NCI-H82 treated with DMSO at 0.1 percent for 48 hours (cell line): ENCODE data around the gene NR1H2.
"Not testable (repeated sequence)": the region's sequence is repeated elsewhere in the genome, so short reads cannot be mapped to it uniquely, and the experiment has no call there.

ENCODE experiments used
- DNase-seq: peaks from one replicate; lab custom pipeline; 2025; ENCODE audit not compliant: unreplicated experiment; lab: John Stamatoyannopoulos, UW

NR1H2 gene

DNA sequence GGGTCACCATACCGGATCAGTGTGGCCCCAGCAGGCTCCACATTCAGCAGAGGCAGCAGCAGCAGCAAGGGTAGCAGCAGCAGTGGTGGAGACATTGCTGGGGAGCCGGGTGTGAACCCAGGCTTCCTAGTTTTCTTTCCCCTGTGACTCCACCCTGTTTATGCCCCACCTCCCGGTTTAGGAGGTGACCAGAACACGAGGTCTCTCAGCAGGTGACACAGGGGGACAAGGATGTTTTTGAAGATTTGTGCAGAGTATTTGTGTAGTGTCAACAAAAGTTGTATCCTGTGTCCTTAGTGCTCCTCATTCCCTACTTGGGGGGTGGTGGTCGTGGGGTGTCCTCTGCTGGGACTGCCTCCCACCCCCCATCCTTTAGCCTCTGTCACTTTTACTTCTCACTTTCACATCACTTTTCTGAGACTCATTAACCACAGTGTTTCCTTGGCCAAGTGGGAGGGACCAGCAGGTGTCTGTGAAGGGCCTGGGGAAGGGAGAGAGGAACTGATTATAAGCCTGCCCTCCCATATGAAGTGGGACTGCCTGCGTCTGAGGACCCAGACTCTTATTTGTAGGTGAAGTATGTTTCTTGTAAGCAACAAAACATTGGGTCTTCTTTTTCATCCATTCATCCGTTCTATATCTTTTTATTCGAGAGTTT is 31.5 kb upstream of the NR1H2 start:
- no peak for DNase-seq

DNA sequence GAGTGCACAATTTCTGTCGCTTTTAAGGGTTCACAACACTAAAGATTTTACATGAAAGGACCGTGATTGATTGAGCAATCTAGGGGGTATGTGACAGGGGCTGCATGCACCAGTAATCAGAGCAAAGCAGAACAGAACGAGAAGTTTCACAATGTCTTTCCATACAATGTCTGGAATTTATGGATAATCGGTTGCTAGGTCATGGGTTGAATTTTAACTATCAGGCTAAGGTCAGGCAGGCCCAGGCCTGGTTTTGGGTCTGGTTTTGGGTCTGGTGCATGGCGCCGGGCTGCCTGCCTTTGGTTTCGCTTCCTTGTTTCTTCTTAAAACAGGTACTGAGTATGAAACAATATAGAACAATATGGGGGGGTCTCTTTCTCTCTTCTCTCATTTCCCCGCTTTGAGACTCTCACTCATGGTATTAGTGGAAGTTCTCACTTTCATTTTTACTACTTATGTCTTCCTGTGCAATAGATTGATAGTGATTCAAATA is 29.1 kb upstream of the NR1H2 start:
- not testable (repeated sequence) for DNase-seq

DNA sequence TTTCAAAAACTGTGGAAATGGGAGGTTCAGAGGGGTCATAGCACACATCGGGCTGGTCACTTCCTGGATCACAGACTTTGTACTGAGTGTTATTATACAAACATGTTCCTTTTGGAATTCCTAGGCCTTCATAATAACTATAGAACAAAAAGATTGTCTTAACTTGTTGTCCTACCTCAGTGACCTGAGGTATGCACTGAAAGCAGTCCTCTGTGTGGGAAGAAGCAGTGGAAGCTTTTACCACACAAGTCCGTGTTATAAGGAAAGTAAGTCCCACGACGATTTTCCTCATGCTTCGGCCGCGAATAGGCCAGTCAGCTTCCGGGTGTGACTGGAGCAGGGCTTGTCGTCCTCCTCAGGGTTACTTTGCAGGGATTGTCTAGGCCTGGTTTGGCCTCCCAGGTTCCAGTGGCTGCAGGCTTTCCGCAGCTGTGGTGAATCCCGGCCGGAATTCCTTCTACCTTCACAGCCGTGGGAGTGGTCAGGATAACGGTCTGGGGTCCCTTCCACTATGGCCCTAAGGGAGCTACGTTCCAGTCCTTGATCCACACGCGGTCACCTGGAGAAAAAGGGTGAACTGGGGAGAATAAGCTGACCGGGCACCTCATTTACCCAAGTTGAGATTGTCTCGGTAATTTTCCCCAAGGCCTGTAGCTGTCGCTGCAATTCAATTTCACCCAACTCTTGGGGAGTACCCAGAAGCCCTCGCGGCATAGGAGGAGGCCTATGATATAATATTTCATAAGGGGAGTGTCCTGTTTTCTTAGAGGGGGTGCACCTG is 26.8 kb upstream of the NR1H2 start:
- DNase-seq, result no peak

DNA sequence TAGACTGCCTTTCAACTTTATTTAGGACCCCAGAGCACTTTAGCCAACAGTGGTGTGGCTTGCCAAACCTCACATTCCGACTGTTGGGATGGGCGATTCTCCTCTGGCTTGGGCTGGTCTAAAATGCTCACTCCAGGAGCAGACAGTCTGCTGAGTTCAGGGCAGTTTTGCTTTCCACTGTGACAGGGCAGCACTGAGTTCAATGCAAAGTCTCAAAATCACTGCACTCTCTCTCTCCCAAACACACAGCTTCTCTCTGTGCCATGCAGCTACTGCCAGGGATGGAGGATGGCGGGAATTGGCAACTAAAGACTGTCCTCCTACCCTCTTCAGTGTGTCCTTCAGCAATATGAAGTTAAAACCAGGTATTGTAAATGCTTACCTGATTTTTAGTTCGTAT is 24.0 kb upstream of the NR1H2 start:
- DNase-seq, result no peak

DNA sequence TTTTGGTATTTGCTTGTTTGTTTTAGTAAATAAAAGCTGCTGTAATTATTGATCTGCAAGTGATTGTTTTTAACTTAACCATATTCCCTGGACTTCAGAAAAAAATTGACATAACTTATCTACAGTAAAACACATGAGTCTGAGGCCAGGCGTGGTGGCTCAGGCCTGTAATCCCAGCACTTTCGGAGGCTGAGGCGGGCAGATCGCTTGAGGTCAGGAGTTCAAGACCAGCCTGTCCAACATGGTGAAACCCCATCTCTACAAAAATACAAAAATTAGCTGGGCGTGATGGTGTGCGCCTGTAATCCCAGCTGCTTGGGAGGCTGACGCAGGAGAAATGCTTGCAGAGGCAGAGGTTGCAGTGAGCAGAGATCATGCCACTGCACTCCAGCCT is 22.8 kb upstream of the NR1H2 start:
- DNase-seq, result not testable (repeated sequence)

DNA sequence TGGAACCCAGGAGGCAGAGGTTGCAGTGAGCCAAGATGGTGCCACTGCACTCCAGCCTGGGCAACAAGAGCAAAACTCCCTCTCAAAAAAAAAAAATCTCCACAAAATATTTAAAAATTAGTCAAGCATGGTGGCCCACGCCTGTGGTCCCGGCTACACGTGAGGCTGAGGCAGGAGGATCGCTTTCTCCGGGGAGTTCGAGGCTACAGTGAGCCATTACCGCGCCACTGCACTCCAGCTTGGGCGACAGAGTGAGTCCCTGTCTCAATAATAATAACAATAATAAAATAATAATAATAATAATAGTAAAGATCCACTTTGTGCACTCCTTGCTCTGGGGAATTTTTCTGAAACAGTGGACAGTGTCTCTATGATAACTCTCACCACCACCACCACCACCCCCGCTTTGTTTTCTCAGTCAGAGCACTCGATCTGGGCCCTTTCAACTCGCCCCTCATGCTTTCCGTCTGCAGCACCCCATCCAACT is 19.5 kb upstream of the NR1H2 start:
- DNase-seq, result no peak

DNA sequence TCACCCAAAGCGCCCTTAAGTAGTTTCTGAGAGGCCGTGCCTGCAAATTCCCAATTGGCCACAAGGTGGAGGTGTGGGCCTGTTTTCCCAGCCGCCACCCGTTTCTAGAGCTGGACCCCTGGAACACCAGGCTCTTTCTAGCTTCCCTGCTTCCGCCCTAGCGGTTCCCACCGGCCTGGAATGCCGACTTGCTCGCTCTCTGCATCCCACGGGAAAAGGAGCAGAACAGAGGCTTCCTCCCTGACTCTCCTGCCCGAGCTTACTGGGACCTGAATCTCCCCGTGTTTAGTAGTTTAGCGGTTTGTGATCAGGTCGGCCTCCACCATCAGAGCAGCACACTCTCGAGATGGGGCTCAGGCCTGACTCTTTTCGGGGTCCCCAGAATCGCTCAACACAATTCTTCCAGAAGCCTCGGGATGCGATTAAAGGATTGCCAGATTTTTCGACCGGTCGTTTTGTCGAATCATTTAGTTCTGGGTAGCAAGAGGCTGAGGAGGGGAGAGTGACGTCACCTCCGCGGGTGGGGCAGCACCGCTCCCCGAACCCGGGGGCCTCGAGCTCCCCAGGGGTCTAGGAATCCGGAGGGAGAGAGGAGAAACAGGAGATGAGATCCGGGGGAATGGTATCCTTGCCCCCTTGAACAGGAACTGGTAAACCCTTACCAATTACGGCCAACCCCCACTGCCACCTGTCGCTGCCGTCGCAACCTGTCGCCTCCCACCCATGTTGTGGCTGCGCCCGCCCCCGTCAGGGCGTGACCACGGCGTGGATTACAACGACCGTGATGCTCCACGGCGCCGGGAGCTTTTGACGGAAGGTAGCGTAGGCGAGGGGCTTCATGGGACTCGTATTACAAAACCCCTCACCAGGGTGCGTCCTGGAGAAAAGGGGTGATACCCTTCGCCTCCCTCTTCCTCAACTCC is 18.8 kb upstream of the NR1H2 start:
- peak; percentile 24 for DNase-seq

DNA sequence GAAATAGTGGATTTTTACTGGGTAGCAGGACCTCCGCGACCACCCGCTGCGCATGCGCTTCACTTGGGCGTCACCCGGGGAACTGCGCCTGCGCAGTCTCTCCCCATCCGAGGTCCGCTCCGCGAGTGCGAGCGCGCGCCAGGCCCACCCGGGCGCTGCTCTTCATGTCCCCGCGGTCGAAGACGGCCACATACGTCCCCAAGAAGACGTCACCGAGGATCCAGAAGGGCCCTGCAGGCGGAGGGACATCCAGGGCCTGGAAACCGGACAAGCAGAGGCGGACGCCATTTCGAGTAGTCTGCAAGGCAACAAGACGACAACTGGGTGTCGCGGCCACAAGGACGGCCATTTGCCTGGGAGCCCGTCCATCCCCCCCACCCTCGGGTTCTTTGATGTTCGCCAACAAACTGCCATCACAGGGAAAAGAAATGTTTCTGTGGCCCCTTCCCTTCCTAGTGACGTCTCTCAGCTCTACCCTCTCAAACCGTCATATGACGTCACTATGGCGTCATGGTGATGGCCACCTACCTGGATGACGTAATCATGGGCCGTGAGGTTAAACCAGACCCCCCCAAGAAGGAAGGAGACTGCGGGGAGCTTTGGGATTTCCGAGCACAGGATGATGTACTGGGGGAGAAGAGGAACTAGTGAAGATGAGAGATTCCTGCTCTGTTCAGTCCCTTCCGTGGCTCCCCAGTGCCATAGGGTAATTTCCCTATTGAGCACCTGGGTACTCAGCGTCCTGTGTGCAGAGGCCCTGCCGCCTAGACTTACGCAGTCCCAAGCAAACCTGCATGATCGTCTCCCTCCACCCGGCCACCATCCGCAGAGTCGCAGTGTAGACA is 17.6 kb upstream of the NR1H2 start:
- no peak for DNase-seq

DNA sequence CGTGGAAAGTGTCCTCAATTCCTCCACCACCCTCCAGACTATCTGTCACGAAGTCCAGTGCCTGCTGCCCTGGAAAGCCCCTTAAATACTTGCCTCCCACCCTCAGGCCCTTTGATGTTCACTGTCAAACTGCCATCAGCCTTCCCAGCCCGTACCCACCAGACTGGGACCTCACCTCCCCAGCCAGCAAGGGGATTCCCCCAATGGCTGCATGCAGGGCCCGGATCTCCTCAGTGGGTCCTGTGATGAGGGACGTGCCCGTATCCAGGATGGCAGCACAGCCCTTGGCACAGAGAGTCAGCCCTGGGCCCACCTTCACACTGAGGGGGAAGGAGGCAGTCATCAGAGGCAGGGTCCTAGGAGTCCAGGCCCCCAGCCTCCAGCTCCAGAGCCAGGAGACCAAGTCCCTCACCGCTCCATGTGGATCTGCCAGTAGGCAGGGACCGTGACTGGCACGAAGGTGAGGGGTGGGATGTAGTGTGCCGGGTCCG is 16.9 kb upstream of the NR1H2 start:
- DNase-seq, result no peak

DNA sequence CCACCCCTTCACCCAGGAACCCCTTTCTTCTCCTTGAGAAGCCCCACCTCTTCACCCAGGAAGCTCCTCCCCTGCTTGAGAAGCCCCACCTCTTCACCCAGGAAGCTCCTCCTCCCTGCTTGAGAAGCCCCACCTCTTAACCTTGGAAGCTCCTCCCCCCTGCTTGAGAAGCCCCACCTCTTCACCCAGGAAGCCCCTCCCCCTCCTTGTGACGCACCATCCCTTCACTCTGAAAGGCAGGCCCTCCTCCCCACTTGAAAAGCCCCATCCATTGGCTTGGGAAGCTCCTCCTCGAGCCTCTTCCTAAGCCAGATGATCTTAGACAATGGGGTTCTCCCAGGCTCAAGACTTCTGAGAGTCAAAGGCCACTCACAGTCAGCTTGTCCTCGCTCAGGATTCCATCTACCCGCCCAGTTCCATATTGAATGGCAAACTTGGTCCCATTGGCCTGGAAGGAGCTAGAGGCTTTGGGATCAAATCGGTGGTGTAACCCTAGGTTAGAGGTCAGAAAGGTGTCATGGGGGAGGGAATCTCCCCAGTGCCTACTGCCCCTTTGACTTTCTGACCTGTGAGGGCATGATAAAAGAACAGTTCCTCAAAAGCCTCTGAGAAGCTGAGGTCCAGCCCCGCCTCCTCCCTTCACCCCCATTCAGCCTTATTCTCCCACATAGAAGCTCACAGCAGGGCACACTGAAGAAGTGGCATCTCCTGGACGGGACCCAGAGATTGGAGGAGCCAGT is 14.8 kb upstream of the NR1H2 start:
- DNase-seq, result no peak

DNA sequence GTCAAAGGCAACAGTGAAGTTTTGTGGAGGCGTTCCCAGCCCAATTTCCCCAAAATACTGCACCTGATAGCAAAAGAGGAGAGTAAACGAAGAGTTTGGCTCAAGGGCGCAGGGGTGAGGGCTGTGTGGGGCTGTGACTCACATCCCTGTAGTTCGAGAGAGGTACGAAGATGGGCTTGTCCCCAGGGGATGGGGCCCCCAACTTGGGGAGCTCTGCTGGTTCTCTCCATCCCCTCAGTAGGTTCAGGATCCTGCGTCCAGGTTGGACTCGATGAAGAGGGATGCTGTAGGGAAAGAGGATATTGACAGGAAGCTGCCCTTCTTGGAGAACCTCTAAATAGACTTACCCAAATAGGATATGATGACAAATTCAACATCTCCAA is 14.2 kb upstream of the NR1H2 start:
- DNase-seq, result no peak

DNA sequence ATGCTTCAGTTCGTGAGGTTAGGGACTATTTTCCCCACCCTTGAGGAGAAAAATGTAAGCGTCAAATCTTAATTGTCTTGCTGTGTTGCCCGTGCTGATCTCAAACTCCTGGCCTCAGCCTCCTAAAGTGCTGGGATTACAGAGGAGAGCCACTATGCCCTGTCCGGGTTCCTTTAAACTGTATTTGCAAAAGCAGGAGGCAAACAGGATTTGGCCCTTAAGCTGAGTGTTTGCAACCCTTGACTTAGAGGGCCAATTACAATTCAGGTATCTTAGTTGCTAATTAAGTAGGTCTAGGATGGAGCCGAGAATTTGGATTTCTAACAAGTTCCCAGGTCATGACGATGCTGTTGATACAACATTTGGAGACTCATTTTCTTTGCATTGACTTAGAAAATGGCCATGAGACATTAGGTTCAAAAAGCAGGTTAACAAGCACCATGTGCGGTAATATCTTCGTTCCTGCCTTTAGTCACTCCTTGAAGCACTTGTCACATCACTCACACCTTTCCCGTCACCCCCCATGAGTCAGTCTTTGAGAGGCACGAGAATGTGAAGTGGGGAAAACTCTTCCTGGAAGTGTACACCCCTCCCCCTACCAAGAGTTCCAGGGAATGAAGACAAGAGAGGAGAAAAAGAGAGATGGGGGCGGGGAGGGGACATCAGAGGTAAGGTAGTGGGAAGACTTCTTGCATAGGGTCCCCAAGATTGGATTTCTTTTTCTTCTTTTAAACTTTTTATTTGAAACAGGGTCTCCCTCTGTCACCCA is 13.4 kb upstream of the NR1H2 start:
- no peak for DNase-seq

DNA sequence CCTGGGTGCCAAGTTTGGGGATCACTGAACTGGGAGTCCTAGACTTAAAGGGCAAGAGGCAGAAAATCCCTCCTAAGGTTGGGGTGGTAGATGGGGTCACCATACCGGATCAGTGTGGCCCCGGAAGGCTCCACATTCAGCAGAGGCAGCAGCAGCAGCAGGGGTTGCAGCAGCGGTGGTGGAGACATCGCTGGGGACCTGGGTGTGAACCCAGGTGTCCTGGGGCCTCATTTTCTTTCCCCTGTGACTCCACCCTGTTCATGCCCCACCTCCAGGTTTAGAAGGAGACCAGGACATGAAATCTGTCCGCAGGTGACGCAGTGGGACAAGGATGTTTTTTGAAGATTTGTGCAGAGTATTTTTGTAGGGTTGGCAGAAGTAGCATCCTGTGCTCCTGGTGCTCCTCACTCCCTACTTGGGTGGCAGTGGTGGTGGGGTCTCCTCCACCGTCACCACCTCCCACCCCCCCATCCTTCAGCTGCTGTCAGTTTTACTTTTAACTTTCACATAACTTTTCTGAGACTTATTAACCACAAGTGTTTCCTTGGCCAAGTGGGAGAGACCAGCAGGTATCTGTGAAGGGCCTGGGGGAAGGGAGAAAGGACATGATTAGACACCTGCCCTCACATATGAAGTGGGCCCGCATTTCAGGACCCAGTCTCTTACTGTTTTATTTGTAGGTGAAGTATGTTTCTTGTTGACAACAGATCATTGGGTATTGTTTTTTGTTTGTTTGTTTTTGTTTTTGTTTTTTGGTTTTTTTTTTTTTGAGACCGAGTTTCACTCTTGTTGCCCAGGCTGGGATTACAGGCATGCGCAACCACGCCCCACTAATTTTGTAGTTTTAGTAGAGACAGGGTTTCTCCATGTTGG is 10.6 kb upstream of the NR1H2 start, which contains the start of gene NAPSA:
Gene NAPSA, minus strand, starts transcription at position 206 of the 873 bp plus-strand sequence. Its CDS starts 18 bp downstream, at position 188.
- no peak for DNase-seq

DNA sequence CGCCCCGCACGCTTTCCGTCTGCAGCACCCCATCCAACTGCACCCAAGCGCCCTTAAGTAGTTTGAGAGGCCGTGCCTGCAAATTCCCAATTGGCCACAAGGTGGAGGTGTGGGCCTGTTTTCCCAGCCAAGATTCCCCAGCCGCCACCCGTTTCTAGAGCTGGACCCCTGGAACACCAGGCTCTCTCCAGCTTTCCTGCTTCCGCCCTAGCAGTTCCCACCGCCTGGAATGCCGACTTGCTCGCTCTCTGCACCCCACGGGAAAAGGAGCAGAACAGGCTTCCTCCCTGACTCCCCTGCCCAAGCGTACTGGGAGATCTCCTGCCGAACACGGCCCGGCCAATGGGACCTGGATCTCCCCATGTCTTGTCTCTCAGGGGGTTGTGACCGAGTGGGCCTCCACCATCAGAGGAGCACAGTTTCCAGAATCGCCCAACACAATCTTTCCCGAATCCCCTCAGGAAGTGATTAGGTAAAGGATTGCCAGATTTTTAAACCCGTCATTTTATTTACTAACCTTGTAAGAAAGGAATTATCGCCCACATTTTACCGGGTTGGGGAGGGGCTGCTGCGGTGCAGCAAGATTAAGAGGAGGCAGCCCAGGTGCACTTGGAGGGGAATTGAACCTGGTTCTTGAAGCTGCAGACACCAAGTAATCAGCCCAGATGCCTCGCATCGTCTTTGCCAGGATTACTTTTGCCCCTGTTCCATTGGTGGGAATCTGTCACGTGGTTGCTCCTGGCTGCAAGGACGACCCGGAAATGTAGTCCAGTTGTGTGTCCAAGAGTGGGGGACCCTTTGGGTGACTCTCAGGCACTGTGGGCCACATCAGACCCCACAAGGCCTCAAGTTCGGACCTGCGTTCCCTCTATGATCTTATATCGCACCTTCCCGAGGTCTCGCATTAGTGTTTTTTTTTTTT is 7.3 kb upstream of the NR1H2 start:
- DNase-seq, result peak; percentile 57

DNA sequence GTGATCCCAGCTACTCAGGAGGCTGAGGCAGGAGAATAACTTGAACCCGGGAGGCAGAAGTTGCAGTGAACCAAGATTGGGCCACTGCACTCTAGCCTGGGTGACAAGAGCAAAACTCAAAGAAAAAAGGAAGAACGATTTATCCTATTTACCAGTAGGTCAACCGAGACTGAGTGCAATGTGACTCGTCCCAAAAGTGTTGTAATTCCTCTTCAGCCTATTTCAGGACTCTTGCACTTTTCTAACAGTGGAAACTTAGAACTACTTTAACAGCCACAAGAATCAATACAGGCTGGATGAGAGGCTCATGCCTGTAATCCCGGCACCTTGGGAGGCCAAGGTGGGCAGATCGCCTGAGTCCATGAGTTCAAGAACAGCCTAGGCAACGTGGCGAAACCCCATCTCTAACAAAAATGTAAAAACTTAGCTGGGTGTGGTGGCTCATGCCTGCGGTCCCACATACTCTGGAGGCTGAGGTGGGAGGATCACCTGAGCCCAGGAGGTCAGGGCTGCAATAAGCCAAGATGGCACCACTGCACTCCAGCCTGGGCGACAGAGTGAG is 4.3 kb upstream of the NR1H2 start:
- no peak for DNase-seq

DNA sequence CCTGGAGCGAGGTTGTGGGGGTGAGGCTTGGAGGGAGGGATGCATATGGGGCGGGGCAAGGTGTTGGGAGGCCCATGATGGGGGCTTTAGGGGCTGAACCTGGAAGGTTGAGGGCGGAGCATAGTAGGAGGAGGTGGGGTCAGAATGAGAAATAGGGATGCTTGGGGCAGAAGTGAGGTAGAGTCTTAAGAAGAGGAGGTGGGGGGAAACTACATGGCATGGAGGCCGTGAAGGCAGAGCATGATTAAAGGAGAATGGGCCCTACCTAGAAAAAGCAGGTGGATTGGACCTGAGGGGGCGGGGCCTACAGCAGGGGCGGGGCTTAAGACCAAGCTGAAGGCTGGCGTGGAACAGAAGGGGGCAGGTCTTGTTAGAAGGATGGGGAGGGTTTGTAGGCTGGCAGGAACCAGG is 799 bp downstream of the NR1H2 start:
- no peak for DNase-seq
